DND-41 (cell line): Measurements from ENCODE around the gene SEMA4B.

Experiments
- EZH2 ChIP-seq: IDR thresholded peaks from 3 replicates; pipeline ENCODE4 v1.6.1; 2012; ENCODE audit warnings: borderline replicate concordance, low read depth, mild to moderate bottlenecking, moderate library complexity, low read length, inconsistent platforms; ENCODE audit not compliant: severe bottlenecking
- TF ChIP-seq, protein P1 (sequence below): IDR thresholded peaks from 2 replicates; pipeline ENCODE4 v1.5.1; 2012; ENCODE audit warnings: borderline replicate concordance, low read length, moderate library complexity, mild to moderate bottlenecking; ENCODE audit not compliant: poor library complexity, severe bottlenecking; ENCODE audit errors: extremely low read depth

DNA sequence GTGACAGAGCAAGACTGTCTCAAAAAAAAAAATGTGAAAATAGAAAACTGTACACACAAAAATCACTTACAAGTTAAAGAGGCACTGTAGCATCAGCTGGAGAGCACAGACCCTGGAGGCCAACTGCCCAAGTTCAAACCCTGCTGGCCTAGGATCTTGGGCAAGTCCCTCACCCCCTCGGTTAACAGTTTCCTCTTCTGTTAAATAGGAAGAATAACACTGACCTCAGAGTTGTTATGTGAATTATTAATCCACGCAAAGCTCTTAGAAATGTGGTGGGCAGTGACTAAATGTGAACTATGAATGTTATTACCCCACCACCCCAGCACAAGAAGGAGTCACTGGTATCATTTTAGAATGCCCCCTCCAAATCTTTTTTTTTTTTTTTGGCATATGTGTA lies 21.4 kb downstream of the SEMA4B start:
- TF ChIP-seq, protein P1, sequence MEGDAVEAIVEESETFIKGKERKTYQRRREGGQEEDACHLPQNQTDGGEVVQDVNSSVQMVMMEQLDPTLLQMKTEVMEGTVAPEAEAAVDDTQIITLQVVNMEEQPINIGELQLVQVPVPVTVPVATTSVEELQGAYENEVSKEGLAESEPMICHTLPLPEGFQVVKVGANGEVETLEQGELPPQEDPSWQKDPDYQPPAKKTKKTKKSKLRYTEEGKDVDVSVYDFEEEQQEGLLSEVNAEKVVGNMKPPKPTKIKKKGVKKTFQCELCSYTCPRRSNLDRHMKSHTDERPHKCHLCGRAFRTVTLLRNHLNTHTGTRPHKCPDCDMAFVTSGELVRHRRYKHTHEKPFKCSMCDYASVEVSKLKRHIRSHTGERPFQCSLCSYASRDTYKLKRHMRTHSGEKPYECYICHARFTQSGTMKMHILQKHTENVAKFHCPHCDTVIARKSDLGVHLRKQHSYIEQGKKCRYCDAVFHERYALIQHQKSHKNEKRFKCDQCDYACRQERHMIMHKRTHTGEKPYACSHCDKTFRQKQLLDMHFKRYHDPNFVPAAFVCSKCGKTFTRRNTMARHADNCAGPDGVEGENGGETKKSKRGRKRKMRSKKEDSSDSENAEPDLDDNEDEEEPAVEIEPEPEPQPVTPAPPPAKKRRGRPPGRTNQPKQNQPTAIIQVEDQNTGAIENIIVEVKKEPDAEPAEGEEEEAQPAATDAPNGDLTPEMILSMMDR, result no peak
- TF ChIP-seq EZH2, result no peak
